ENCODE data around the gene GRIFIN.
"Not testable (repeated sequence)": the region's sequence is repeated elsewhere in the genome, so short reads cannot be mapped to it uniquely, and the experiment has no call there.

Gene GRIFIN

DNA sequence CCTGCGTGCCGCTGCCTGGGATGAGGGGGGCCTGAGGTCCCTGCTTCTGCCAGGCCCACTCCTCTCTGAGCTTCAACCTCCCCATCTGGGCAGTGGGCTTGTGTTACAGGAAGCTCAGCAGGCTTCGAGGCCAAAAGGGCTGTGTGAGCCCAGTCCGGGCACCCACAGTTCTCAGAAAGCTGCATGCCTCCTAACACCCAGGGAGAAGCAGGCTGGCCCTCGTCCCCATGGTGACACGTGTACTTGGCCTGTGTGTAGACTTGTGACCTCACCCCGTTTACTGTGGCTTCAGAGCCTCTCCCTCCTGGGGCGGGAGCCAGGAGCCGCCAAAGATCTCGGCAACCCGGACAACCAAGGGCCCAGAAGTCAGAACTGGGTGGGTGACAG lies 2.2 kb upstream of the GRIFIN start:
- peak; percentile 63 for DNase-seq (ENCODE audit: low read depth, low spot score)

DNA sequence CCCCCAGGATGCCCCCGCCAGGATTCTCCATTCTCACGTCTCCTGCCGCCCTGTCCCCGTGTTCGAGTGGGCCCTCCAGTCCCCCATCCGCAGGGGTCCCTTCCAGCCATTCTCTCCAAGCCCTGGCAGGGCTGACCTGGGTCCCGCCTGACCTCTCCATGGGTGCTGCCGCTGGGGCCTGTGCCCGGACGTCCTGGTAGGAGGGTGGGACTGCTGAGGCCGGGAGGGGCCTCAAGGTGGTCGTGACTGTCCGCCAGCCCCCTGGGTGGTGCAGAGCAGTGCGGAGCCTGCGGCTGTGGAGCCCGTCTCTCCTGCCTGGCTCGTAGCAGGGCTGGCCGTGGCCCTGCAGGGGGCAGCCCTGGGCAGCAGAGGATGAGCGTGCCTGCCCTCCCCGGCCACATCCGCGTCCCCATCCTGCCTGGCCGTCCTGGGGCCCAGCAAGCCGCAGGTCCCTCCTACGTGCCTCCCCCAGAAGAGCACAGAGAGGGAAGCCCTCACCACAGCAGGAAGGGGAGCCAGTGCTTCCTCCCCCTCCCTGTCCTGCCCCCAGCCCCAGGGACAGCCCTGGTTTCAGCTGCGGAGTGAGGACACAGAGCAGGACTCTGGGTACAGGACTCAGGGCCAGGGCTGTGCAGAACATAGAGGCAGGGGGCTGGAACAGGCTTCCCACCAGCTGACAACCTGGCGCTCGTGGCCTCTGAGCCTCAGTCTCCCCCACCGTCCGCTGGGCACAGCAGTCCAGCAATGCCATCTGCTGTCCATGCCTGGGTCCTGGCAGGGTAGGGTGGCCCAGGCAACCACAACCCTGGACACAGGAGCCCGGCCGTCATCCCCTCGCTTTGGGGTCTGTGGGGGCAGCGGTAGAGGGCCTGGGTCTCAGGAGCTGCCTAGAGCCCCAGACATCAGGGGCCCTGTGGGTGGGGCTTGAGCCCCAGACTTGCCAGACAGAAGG lies 1.5 kb upstream of the GRIFIN start:
- peak; percentile 84 for DNase-seq (ENCODE audit: low read depth, low spot score)

DNA sequence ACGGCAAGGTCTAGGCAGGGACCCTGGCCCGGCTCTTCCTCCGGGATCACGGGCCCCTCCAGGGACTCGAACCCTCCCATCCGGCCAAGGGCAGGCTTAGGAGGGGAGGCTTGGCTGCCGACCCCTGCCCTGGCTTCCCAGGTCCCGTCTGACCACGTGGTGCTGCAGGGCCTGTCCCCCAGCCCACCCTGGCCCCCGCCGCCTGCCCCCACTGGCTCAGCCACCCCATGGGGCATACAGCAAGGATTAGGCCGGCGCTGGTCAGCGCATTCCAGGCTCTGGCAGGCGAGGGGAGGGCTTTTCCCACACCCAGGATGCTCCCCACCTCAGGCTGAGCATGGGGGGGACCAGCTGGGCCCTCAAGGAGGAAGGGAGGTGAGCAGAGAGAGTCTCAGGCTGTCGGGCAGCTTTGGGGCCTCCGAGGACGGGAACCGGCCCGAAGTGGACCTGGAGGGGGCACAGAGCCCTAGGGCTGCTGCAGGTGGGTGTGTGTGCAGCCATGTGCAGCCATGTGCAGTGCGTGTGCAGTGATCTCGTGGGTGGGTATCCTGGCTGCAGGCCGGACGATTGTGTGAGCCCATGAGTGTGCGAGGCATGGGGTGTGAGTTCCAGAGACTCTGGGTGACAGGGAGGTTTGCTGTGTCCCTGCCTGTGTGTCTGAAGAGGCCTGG lies 713 bp upstream of the GRIFIN start:
- DNase-seq (ENCODE audit: low read depth, low spot score), result no peak

DNA sequence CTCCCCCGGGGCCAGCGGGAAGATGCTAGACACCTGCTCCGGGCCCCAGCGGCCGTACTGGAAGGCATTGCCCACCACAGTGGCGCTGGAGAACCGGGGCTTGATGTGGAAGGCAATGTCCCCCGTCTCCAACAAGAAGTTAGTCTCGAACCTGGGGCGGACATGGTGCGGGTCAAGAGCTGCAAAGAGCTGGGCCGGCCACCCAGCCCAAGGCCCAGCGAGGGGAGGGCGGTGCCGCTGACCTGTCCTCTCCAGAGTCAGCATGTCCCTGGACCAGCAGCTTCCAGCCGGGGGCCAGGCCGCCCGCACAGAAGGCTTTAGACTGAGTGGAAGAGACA lies 551 bp downstream of the GRIFIN start:
- DNase-seq (ENCODE audit: low read depth, low spot score), result no peak

DNA sequence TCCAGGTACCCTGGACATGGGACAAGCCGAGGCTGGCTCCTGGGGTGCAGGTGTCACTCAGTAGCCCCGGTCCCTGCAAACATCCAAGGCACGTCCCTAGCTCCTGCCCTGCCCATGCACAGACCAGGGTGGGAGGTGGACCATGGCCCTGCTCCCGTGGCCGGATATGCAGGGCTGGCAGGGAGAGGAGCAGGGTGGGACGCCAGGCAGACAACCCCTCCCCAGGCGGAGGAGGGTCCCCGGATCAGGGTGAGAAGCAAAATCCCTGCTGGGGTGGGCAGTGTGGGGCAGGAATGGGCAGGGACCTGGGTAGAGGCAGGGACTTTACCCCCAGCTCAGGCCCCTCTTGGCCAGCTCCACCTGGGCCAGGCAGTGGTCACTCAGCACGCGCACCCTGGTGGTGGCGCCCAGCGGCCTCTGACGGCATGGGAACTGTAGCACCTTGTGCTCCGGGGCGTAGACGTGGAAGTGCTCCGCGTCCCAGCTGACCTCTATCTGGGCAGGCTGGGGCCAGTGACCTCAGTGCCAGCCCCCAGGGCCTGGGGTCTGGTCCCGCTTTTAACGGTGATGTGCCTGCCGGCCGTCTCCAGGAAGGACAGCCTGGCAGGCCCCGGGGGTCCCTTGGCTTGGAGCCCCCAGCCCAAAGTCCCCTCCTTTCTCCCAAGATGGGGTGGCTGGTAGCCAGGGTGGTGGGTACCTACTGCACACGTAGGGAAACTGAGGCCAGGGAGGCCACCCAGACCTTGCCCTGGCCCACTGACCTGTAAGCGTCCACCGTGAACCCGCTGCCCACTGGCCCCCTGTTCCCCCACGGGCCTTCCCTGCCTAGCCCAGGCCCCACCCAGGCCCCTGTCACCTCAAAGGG lies 1.2 kb downstream of the GRIFIN start:
- no peak for DNase-seq (ENCODE audit: low read depth, low spot score)

DNA sequence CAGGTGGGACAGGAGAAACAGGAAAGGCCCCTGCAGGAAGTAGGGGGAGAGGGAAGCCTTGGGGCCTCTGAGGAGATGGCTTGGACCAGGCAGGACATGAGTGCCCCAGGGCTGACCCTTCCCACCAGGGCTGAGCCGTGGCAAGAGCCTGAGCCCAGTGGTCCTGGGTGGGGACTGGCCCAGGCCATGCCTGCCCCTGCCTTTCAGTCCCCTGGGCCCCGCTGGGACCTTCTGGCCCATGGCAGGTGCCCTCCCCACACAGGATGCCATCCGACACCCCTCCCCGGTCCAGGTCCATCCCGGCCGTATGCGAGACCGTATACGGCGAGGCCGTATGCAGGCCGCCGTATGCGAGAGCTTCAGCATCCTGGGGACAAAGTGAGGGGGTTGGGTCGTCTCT lies 2.0 kb downstream of the GRIFIN start:
- no peak for DNase-seq (ENCODE audit: low read depth, low spot score)

DNA sequence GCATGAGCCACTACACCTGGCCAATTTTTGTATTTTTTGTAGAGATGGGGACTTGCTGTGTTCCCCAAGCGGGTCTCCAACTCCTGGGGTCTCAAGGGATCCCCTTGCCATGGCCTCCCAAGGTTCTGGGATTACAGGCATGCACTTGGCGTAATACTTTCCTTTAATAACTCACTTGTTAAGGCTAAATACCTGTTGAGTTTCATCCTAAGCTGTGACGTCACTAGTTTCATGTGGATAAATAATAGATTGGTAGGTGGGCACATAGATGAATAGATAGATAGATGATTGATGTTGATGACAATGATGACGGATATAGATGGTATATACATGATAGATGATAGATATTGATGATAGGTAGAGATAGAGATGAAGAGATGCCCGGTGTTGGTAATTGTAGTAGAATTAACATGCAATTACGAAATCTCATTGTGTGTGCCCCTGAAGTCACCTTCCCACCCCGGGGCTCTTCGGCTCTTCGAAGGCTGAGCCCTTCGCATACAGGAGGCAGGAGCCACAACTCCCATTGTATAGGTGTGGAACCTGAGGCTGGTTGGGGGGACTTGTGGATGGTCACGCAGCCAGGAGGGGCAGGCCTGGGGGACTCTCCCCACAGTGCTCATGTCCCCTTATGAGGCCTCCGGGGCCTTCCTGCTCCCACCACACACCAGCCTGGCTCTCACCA lies 2.6 kb downstream of the GRIFIN start:
- no peak for DNase-seq (ENCODE audit: low read depth, low spot score)

DNA sequence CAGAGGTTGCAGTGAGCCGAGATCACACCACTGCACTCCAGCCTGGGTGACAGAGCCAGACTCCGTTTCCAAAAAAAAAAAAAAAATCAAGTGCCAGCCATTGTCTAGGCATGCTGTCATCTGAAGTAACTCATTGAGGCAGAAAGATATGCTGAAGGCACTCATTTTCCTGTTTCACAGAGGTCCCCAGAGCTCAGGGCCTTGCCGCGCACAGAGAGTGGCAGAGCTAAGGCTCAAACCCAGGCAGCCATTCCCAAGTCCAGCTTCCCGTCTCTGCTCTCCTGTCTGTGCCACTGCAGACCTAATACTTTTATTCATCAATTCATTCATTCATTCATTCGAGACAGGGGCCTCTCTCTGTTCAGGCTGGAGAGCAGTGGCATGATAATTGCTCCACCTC lies 3.5 kb downstream of the GRIFIN start:
- no peak for DNase-seq (ENCODE audit: low read depth, low spot score)

DNA sequence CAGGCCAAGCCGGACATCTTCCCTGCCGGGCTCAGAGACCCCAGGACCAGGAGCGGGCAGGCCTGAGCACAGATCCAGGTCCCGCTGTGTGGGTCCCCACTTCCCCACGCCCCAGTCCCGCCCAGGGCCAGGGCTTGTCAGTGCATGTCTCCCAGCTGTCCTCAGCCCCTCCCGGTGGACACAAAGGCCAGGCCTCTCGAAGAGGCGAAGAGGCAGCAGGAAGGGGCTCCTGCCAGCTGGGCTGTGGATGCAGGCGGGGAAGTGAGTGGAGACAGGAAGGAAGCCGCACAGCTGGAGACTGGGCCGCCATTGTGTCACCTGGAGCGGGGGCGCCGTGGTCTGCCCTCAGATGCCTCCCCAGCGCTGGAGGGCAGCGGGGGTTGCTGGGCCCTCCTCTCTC lies 4.8 kb downstream of the GRIFIN start:
- no peak for DNase-seq (ENCODE audit: low read depth, low spot score)

DNA sequence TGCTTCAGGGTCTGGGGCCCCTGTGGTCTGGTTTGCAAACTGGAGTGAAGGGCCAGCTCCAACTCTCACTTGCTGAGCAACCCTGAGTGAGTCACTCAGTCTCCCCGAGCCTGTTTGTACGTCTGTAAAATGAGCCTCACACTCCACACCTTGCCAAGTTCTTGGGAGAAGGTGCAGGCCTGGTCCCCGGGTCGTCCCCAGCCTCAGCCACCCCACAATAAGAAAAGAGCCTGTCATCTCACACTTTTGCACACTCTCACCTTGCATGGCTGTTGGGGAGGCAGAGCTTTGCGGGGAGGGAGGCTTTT lies 5.2 kb downstream of the GRIFIN start:
- DNase-seq (ENCODE audit: low read depth, low spot score), result no peak

DNA sequence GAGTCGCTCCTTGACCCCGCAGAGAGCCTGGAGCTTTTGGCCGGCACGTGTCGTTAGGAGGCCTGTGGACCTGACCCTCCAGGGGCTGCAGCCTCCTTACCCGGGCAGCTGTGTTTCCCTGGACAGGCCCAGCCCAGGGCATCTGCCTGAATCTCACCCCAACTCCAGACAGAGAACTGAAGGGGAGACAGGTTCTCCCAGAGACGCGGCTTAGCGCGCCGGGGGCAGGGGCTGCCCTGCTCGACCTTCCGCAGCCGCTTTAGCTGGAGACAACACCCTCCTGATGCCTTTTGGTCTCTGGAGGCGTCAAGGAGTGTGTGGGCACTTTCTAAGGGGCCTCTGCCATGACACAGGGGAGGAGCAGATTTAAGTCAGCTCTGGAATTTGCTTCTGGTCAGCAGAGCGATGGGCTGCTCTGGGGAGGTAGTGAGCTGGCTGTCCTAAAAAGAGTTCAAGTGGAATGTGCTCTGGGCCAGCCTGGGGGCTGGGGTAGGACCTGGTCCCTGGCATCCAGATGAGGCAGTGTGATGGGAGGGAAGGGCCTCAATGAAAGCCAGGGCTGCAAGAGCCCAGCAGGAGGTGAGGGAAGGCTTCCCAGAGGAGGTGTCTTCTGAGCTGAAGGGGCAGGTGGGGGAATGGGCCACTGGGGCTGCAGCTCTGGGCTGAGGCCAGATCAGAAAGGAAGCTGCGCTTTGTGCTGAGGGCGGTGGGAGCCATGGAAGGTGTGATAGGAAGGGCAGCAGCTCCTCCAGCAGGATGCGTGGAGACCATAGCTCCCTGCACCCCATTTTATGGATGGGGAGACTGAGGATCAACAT lies 5.8 kb downstream of the GRIFIN start:
- DNase-seq (ENCODE audit: low read depth, low spot score), result no peak

DNA sequence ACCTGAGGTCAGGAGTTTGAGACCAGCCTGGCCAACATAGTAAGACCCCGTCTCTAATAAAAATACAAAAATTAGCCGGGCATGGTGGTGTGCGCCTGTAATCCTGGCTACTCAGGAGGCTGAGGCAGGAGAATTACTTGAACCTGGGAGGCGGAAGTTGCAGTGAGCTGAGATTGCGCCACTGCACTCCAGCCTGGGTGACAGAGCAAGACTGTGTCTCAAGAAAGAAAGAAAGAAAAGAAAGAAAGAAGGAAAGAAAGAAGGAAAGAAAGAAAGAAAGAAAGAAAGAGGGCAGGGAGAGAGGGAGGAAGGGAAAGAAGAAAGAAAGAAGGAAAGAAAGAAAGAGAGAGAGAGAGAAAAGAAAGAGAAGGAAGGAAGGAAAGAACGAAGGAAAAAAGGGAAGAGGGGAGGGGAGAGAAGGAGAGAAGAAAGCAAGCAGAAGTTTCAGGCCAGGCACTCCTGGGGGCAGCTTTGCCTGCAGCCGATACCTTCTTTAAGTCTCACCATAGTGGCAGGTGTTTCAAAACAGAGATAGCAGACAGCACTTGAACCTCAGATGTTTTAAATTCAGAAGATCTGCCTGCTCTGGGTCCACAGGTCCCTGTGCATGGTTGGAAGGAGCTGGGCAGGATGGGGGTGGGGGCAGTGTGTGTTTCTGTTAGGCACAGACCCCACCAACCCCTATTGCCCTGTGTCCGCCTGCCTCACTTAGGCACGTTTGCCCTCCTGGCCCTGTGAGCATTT lies 6.6 kb downstream of the GRIFIN start:
- DNase-seq (ENCODE audit: low read depth, low spot score), result not testable (repeated sequence)

DNA sequence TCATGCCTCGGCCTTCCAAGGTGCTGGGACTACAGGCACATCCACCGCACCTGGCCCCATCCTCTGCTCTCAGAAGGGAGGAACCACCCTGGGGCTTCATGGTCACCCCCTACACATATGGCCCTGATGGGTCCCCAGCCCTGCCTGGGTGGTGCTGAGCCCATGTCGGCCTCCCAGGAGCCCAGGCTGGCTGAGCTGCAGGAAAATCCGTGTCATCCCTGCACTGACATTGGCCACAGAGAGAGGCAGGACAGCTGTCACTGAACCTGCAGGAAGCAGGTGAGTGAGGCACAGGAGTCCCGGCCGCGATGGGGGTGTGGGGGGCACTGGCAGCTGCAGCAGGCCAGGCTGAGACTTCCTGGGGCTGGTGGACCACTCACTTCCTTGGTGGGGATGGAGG lies 8.0 kb downstream of the GRIFIN start:
- no peak for DNase-seq (ENCODE audit: low read depth, low spot score)

DNA sequence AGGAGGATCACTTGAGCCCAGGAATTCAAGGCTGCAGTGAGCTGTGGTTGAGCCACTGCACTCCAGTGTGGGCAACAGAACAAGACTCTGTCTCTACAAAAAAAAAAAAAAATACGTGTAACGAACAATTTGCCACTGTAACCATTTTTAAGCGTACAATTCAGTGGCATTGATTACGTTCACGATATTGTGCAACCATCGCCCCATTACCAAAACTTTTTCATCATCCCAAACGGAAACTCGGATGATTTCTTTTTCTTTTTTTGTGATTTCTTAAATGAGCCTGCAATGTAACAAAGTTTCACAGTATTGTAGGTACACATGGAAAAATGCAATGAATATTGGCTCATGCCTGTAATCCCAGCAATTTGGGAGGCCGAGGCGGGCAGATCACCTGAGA lies 9.5 kb downstream of the GRIFIN start:
- no peak for DNase-seq (ENCODE audit: low read depth, low spot score)

DNA sequence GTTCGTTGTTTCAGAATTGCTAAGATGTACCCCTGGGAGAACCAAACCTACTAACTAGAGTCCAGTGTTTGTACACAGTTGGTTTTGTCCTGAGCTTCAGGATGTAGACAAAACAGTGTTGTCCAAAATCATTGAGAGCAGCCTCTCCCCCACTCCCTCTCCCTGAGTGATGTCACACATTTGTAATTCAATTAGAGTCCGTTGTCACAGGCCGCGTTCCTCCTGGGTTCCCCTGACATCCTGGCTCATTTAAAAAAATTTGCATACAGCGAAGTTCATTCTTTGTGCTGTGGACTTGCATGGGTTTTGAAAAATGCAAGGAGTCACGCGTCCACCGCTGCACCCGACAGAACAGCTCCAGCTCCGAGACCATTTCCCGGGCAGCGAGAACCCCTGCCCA lies 10.3 kb downstream of the GRIFIN start:
- DNase-seq (ENCODE audit: low read depth, low spot score), result peak; percentile 52

DNA sequence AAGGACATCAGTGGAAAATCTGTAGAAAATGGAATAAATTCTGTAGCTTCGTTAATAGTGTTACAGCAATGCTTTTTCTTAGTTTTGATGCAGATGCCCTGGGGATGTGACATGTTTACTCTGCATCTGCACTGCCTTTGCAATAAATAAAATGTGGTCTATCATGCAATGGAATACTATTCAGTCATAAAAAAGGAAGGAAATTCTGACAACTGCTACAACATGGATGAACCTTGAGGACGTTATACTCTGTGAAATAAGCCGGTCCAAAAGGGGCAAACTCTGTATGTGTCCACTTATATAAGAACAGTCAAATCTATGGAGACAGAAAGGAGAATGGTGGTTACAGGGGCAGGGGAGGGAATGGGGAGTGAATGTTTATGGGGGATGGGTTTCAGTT lies 13.5 kb downstream of the GRIFIN start:
- DNase-seq (ENCODE audit: low read depth, low spot score), result no peak

DNA sequence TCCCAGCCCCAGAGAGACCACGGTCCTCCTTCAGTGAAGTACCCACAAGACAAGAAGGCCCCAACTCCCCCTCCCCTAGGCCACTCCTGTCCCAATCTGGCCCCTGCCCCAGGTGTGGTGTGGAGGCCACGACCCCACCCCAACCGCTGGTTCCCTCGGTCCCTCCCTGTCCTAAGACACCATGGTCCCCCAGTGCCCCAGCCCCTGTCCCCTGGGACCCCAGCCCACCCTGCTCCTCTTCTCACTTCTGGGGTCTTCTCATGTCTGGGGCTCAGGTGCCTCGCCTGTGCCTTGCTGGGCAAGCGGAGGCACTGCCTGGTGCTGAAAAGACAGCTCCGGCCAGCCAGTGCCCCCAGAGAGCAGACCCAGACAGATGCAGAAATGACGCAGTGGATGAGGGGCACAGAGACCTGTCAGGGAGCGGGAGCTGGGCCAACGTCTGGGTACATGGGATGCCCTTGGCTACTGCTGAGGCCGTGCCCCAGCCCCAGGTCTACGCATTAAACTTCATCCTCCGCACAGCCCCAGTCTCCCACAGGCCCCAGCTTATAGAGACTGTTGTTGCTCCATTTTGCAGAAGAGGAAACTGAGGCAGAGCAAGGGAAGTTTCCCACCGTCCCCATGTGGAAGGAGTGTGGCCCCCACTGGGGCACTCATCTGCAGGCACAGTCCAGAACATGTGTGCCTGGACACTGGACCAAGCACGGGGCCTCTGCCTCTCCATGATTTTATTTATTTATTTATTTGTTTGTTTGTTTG lies 14.8 kb downstream of the GRIFIN start:
- DNase-seq (ENCODE audit: low read depth, low spot score), result no peak

DNA sequence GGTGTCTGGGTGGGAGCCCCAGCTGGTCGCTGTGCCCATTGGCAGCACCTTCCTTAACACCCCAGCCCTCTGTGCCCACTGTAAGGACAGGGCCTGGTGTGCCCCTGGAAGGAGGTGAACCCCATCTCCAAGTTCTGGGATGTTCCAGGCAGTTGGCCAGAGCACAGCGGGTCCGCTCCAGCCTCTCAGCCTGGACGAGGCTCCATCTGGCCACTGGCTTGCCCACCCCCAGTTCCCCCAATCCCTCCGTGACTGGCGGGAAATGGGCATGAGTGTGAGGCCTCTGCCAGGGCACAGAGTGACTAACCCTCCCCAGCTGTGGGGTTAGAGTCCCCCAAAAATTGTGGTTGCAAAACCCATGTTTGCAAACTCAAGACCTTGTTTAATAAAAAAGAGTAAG lies 15.6 kb downstream of the GRIFIN start:
- DNase-seq (ENCODE audit: low read depth, low spot score), result no peak

DNA sequence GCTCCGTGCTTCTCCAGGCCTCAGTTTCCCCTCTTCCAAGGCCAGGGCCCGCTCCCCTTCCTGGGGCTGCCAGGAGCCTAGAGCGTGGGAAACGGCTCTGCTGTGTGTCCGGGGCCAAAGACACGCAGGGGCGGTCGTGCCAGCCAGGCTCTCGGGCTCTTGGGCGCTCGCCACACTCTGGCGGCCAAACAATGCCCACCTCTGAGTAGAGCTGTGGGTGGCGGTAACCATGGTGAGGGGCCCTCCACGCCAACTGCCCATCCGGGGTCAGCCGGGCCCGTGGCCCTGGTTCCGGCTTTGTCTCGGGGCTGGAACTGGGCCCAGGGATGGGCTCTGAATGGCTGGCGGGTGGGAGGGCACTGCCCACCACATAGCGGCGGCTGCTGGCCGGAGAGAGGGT lies 16.0 kb downstream of the GRIFIN start:
- DNase-seq (ENCODE audit: low read depth, low spot score), result no peak

DNA sequence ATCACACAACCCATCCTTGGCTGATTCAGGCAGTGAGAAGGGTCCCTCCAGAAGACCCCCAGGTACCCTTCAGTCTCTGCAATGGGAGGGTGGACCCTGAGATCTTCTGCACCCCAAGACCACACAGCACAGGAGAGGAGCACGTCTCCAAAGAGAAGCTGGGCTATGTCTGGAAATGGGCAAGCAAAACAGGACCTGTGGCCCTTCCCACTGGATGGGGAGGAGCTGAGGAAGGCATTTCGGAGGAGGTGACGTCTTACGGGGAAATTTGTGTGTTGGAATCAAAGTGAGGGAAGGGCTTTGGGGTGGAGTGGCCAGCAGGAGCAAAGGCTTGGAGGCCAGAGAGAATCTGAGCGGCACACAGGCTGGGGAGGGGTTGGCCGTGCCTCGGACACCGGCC lies 16.5 kb downstream of the GRIFIN start:
- no peak for DNase-seq (ENCODE audit: low read depth, low spot score)

All from astrocyte of the hippocampus (primary cell).